ENCODE measurements around the gene TCERG1L.

Gene TCERG1L

DNA sequence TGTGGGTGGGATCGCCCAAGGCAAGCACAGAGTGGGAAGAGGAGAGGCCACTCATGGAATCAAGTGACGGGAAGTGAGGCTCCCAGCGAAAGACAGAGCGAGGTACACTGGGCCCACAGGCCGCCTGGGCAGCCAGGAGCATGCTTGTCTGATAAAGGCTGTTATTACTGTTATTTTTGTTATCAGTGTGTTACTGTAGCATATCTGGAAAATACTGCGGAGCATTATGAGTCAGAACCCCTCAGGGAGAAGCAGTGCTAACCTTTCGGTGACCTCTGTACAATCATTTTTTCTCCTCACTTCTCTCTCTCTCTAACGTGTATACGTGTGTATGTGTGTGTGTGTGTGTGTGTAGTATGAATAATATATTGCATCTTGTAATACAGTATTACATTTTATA is 3.8 kb upstream of the TCERG1L start:
- no peak for DNase-seq
- ATAC-seq = no peak

DNA sequence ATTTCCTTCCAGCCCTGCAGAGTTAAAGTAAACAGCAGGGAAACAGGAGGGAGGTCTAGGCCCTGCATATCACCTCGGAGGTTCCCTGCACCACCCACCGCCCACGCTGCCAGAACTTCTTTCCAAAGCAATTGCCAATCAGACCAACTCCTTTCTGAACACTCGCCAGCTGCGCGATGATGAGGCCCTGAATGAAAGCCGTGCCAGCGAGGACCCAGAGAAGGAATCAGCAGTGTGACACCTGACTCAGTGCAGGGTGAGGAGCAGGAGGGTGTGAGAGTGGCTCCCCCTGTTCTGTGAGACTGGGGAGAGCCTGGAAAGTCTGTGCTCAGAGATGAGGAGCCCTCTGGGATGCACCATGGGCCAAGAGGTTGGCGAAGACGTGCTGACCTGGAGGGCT is 3.3 kb upstream of the TCERG1L start:
- ATAC-seq = no peak

DNA sequence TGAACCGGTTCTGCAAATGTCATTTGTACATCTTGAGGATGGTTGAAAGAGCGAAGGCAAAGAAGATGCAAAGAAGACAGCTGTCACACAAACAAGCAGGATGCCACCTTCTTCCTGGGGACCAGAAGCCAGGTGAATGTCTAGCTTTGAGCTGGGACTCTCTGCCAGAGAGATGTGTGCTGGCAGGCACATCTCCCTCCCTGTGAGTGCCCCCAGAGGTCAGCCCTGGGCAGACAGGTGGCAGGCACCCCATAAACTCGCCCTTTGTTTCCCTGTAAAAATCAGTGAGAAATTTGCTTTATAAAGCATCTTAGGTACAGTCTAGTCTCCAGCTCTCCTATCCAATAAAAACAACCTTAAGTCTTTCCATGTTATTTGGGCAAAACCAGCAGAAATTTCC is 2.6 kb upstream of the TCERG1L start:
- DNase-seq (no peak), ATAC-seq (no peak)

More for the DNA sequence above, 3.3 kb upstream of the TCERG1L start:
- no peak for DNase-seq

DNA sequence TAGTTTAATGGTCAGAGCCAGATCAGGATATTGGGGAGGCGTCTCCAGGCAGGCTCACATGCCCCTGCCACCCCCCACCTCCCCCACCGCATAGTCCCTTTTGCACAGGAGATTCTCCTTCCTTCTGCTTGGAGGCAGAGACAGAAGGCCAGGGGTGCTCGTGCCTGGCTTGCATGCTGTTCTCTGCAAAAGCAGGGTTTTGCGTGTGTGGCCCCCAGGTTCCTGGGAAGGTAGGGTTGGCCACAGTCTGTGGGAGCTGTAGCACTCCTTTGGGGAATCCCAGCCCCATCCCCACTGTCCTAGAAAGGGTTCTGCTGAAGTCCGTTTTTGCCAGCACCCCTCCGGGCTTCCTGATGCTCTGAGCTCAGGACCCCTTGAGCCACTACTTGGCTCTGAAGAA is 1.9 kb upstream of the TCERG1L start:
- no peak for DNase-seq
- no peak for ATAC-seq

DNA sequence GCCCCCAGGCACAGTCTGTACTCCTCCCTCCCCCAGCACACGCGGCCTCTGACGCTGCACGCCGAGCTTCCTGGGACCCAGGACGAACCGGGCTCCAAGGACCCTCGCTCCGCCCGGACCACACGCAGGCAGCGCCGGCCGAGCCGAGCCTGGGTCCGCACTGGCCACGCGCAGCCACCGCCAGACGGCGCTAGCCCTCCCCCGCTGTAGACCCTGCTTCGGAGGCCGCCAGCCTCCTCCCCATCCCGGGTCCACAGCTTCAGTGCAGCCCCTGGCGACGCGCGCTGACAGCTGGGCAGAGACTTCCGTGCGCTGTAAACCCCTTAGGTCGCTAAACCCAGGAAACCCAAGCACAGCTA is 936 bp upstream of the TCERG1L start:
- peak; percentile 19 for DNase-seq
- ATAC-seq = peak; percentile 19

DNA sequence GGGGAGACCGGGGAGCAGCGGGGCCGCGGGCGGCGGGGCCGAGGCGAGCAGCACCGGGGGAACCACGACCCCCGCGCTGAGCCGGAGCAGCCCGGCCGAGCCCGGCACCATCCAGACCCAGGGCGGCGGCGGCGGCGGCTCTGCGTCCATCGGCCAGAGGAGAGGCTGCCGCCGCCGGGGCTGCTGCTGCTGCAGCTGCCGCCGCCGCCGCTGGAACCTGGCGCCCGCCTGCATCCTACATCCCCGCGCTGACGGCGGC is 190 bp downstream of the TCERG1L start:
- no peak for DNase-seq
- peak; percentile 12 for ATAC-seq

DNA sequence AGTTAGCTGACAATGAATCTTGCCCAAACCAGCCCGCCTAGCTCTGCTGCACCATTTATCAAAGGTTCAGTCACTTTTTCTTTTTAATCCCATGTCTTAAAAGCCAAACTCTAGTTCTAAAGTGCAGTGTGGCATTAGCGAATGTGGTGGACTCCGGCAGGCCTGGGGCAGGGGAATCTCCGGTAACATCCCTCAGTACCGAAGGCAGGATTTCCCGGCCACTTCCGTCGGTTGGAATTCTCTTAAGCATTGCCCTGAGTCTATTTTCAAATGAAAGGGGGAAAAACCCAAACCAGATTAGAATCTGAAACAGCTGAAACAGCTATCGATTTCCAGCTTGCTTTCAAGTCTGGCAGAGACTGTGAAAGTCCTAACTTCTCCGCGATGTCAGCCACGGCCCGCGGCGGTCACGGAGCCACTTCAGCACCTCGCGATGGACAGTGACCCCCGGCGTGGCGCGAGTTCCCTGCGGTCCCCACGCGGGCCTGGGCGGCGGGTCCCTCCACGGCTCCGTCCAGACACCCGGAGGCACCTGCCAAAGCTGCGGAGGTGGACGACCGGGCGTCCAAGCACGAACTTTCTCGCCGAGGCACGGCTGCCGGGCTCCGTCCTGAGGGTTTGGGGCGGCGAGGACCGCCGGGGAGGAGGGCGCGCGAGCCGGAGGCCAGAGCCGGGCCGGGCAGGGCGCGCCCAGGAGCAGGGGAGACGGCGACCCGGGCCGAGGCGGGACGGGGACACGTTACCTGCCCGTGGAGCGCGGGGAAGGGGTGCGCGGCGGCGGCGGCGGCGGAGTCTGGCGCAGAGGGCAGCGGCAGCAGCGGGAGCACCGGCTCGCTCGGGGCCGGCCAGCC is 745 bp downstream of the TCERG1L start:
- no peak for DNase-seq
- no peak for ATAC-seq

DNA sequence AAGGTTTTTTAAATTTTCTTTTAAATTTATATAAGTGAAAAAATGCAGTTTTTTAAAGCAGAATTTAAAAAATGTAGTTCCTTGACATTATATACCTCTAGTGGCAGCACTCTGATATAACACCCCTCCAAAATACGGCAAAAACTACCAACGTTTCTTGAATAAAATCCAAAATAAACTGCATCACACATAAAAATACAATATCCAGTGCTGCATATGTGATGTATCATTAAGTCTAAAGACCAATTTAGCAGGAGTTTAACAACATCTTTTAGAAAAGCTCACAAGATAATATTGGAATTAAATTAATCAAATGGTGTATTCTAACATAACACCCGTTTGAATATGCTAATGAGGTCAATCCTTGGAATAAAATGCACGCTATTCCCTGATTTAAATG is 1.4 kb downstream of the TCERG1L start:
- DNase-seq (no peak), ATAC-seq (no peak)

DNA sequence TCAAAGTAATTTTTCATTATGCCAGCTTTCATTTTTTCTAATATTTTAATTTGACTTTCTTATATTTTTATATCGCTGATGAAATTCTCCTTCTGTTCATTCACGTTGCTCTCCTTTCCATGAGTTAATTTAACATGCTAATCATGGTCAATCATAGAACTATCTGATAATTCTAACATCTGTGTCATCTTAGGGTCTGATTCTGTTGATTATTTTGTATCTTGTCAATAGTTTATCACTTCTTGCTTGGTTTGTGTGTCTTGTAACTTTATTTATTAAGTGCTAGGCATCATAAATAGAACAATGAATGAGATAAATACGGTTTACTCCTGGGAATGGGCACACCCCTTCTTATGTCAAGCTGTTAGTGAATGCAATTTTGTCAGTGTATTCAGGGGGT is 11.0 kb downstream of the TCERG1L start:
- no peak for DNase-seq
- no peak for ATAC-seq

DNA sequence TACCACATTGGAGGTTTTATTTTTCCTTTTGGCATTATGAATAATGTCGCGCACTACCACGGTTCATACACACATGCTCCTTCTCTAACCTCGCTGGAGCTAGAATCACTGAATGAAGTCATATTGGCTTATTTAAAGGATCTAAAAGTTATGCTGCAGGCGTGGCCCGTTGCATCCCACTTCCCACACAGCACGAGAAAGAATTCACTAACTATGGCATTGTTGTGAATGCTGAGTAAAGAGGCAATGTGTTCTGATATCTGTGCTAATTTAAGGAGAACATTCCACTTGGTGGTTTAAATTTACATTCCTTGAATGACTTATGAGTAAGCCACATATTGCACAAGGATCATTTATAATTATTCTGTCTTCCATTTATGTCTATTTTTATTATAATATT is 20.7 kb downstream of the TCERG1L start:
- ATAC-seq (no peak), DNase-seq (no peak)

DNA sequence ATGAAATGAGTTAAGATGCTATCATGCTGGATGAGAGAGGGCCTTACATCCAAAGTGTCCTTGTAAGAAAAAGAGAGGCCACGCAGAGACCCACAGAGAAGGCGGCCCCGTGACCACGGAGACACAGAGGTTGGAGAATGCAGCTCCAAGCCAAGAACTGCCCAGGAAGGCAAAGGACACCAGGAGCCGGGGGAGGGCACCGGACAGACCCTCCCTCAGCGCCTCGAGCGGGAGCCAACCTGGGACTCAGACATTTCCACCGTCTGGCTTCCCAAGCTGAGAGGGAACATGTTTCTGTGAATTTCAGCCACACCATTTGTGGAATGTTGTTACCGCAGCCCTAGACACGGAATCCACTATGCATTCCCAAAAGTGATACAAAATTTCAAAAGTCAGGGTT is 22.9 kb downstream of the TCERG1L start:
- no peak for ATAC-seq
- no peak for DNase-seq

DNA sequence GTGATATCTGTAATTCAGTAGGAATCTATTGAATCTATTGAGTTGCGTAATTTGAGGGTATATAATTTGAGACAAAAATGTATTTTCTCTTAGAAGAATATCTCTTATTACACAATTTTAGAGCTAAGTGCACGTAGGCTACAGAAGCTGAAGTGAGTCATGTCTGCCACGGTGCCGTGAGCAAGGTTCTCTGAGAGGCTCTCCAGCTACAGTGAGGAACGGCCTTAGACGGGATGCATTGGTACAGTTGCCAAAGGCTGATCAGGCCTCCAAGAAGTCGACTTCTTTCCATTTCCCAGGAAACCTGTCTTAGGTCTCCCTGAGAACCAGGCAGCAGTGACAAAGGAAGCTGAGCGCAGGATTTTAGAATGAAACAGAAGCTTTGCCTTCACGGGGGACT is 28.6 kb downstream of the TCERG1L start:
- DNase-seq (no peak), ATAC-seq (no peak)

DNA sequence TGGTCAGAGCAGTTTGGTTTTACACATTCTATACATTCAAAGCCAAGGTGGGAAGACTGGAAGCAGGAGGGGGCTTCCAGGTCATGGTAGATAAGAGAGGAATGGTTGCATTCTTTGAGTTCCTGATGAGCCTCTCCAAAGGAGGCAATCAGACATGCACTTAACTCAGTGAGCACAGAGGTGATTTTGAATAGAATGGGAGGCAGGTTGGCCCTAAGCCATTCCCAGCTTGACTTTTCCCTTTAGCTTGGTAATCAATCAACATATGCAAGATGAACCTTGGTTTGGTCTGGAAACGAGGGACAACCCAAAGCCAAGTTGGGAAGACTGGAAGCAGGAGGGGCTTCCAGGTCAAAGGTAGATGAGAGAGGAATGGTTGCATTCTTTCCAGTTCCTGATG is 31.4 kb downstream of the TCERG1L start:
- no peak for DNase-seq
- ATAC-seq = no peak

DNA sequence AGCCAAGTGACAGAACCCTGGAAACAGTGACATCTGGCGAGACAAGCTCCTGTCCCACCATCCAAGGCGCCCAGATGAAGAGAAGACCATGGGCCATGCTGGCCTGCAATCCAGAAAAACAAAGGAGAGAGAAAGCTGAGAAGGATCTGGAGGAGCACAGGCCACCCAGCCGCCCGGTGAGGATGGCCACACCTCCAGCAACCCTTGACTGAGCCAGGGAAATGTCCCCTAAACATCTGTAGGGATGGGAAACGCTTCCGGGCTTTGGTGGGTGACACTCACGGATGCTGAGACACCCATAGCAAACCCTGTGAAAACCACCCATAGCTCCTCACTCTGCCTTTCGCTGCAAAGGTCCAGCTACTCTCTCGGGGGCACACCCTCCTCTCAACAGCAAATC is 32.0 kb downstream of the TCERG1L start:
- no peak for DNase-seq
- ATAC-seq = no peak

DNA sequence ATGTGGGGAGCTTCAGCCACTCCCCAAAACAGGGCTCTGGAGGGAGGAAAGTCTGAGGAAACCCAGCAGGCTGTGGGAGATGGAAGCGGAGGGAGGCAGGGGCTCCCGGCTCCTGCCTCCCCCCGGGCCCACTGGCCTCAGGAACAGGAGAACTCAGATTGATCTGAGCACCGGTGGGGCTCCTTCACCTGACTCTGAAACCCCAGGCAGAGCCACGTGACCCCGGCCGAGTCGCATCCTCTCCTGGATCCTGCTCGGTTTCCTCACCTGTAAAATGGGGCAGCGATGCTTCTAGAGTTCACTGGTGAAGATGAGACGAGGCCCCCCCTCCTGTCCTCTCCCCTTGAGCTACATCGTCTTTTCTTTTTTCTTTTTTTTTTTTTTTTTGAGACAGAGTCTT is 33.6 kb downstream of the TCERG1L start:
- no peak for DNase-seq
- no peak for ATAC-seq

DNA sequence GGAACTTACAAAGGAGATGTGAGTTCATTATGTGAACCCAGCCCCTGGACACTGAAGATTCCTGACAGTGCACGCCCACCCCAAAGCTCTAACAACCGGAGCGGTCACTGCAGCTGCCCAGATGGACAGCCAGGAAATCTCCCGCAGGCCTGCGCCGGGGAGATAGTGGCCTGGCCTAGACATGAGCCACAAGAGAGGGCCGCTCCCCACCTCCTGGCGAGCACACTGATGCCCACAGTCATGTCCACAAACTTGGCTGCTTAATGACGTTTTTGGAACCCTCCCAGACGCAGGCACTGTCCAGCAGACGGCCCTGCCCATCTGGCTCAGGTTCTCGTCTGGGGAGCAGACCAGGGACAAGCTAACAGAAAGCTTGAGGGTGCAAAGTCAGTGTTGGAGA is 34.2 kb downstream of the TCERG1L start:
- DNase-seq (no peak), ATAC-seq (no peak)

DNA sequence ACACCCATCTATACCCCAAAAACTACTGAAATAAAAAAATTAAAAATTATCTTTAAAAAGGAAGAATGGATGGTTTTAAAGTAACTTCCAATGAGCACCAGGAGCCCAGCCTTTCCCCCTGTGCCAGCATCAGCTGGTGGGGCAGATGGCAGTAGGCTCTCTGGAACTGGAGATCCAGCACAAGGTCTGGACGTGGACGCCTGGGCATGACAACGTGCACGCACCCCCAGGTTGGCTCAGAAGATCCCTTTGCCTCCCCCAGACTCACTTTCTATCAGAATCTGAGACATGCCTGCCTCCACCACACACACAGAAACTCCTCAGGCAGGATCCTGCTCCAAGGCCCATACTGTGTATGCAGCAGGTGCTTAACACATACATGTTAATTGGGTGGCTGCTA is 35.8 kb downstream of the TCERG1L start:
- ATAC-seq (no peak), DNase-seq (no peak)

DNA sequence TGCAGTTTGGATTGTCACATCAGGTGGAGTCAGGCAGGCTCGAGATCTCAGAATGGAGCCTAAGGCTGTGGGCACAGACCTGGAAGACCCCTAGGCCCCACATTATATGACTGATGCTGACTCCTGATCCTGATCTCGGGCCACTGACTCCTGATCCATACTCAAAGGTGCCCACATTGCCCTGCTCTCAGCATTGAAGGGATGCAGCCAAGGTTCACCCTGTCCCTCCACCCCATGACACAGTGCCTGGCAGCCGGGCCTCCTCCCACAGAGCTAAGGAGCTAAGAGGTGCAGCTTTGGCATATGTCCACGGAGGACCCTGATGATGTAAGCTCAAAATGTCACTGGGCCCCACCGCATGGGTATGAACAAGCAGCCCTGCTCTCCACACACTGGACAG is 36.6 kb downstream of the TCERG1L start:
- DNase-seq (no peak), ATAC-seq (no peak)

DNA sequence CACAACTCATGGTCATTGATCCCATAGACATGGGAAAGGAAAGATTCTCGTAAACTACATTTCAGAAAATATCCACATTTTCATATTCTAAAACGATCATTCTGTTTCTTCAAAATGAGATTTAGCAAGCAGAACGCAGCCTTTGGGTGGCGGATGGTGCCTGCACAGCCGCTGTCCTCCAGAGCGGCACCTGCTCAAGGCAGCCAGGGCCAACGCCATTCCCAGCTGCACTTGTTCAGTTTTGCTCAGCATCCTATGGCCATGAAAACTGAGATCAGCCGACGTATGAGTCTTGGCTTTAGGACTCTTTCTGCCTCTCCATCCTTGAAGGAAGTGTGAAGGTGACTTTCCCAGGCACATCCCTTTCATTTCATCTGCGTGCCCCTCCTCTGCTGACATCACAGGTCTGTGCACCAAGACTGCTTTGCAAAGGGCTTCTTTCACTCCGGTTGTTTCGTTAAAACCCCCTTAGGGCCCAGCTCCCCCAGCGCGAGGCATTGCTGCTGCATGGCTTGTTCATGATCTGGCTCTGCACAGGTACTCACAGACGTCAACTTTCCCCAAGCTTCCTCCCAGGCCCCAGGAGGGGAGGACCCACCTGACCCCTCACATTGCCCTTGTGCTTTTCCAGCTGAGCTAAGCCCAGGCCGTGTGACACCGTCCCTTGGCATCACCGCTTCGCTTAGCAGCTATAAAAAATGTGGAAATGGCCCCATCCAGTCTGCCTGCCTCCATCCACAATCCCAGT is 37.2 kb downstream of the TCERG1L start:
- no peak for DNase-seq
- no peak for ATAC-seq

DNA sequence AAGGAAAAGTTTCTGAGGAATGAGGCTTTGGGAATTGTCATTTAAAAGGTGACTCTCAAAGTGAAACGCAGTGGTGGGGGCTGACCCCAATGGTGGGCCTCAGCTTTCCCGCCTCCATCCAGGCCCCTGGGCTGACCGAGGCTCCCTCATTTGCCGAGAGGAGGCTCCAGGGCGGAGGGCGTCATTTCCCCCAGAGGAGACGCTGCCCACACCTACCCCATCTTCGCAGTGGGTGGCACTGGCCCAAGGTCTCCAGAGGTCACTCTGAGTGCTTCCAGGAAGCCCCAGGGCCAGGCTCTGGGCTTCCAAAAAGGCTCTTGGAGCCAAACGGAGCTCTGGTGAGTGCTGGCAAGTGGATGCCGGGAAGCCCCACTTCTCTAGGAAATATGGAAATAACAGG is 38.0 kb downstream of the TCERG1L start:
- no peak for ATAC-seq
- no peak for DNase-seq

DNA sequence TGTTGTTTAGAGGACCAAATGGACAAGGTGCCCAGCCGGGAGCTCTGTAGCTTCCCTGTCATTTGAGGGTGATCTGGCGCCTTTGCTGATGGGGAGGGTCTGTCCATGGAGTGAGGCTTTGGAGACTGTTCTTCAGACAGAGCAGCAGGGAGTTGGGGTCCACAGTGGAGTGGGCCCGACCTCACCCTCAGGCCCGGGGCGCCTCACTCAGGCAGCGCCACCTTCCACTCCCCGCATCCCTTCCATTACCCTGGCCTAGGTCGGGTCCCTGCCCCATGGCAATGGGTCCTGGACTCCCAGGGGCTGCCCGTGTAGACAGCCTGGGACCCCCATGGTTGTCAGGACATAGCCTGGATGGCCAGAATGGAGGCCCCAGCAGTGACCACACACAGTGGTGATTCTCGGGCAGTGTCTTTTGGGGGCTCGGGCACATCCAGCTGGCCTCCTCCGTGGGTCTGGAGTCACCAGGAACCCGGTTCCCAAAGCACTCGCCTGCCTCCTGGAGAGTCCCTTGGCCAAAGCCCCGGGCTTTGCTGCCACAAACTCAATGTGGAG is 38.5 kb downstream of the TCERG1L start:
- no peak for DNase-seq
- ATAC-seq = no peak

DNA sequence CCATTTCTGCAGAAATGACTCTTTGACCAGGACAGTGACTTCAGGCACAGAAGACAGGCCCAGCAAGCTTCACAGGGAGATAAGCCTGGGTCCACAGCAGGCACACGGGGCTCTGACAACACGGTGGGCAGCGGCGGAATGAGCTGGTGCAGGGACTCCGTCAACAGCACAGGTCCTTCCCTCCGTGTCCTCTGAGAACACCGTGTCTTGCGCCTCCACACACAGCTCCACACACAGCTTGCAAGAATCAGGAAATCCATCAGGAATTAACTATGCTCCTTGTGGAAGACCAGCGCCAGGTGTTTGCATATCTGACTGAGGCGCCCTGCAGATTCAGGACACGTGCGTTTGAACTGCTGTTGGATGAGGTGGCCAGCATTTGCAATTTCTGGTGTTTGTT is 39.6 kb downstream of the TCERG1L start:
- ATAC-seq = no peak
- DNase-seq = no peak

DNA sequence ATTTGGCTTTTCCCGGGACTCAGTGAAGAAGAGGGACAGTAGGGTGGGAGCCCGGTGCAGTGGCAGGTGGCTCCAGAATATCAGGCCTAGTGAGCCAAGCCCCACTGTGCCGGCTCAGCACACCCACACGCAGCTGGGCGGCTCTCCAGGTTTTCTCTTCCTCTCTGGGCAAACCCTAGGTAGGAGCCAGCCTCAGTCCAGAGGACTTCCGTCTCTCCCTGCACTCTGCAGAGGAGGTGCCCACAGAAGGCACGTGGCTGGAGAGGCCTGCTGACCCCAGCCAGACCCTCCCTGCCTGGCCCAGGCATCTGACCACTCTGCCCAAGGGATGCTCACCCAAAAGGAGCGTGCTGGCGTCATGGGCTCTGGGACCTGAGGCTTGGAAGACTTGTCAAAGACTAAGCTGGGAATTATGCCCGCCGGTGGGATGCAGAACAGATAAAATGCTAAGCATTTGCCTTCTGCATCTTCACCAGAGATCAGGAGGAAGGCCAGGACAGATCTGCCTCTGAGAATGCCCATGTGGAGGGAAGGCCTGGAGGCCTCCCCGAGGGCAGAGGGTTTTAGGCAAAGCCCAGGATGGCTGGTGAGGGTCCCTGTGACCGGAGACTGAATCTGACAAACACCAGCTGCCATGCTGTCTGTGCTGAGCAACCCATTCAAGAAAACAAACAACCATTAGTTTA is 40.2 kb downstream of the TCERG1L start:
- DNase-seq = no peak
- ATAC-seq = no peak

Measured in stimulated activated naive CD8-positive, alpha-beta T cell treated with anti-CD3 and anti-CD28 coated beads, Interleukin-15, Interleukin-2, amounts not matched to agents 100 U/mL and 50 U/mL, for 24 hours (primary cell).